Calu3 (cell line): ENCODE measurements around the gene NRP2. TPM values are rescaled to one million over a fixed set of nuclear protein-coding genes. Genes with fewer than 3 reads are reported as not detected.

ENCODE experiments used
- BruUV-seq: library from RNA; stranded (reverse); fragments of 400-500 nt; replicated peaks from 2 replicates; lab custom pipeline; 2021; lab: Mats Ljungman, UMichigan
- CTCF ChIA-PET: fragments of 300-600 bp; sonication (Branson Sonifier 250); formaldehyde crosslinking; loops from one replicate; lab custom pipeline; 2022; ENCODE audit warnings: antibody characterized with exemption; lab: Charles Lee
- DNase-seq: peaks from one replicate; pipeline ENCODE4 v3.0.0; 2022
- H3K27ac Mint-ChIP-seq: one replicate; pipeline ENCODE4 v1.8.0; 2022; ENCODE audit warnings: mixed read lengths; ENCODE audit not compliant: unreplicated experiment
- H3K27me3 Mint-ChIP-seq: one replicate; pipeline ENCODE4 v1.8.0; 2022; ENCODE audit warnings: mixed read lengths; ENCODE audit not compliant: unreplicated experiment
- H3K36me3 Mint-ChIP-seq: one replicate; pipeline ENCODE4 v1.8.0; 2022; ENCODE audit warnings: mild to moderate bottlenecking, moderate library complexity, mixed read lengths; ENCODE audit not compliant: insufficient read depth, unreplicated experiment
- H3K4me1 Mint-ChIP-seq: one replicate; pipeline ENCODE4 v1.8.0; 2022; ENCODE audit warnings: mild to moderate bottlenecking, low read depth, mixed read lengths; ENCODE audit not compliant: unreplicated experiment
- H3K4me3 Mint-ChIP-seq: one replicate; pipeline ENCODE4 v1.8.0; 2022; ENCODE audit warnings: mild to moderate bottlenecking, low read depth, moderate library complexity, mixed read lengths; ENCODE audit not compliant: unreplicated experiment
- H3K9me3 Mint-ChIP-seq: one replicate; pipeline ENCODE4 v1.8.0; 2022; ENCODE audit warnings: low read depth, mixed read lengths; ENCODE audit not compliant: unreplicated experiment
- intact Hi-C: fragments of 100-400 bp; cut with micrococcal nuclease; formaldehyde crosslinking; loops from one replicate; pipeline ENCODE4 v1.10.0; 2022; ENCODE audit not compliant: unreplicated experiment
- total RNA-seq: library from RNA; stranded (reverse); gene quantifications from 2 replicates; pipeline ENCODE4 v1.2.3, GENCODE V29; 2022
- TF ChIP-seq, protein P1 (sequence below): fragments of 200-600 bp; IDR thresholded peaks from one replicate; pipeline ENCODE4 v1.8.0; 2022; ENCODE audit warnings: antibody characterized with exemption; ENCODE audit not compliant: unreplicated experiment

Gene NRP2
- total RNA-seq, 1 experiment from 2014 or later = 19.9 TPM

DNA sequence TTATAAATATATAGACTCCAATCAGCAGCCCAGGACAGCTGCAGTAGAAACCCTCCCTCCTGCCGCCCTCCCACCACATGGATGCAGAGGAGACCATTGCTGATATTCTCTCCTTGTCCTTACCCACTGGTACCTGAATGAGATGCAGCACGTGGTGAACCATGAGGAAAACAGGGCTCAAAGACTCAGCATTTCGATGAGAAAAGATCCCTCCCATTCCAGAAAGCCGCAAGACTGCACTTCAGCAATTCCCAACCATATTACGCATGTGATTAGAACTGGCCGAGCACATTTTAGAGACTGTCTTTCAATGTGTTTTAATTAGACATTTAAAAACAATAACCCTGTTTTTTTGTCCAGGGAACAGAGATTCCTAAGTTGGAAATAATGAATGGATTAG lies 125.5 kb downstream of the NRP2 start:
- no peaks in the 10 kb centered on the region for H3K36me3 Mint-ChIP-seq
- no peaks in the 10 kb centered on the region for H3K27me3 Mint-ChIP-seq
- TF ChIP-seq, protein P1, sequence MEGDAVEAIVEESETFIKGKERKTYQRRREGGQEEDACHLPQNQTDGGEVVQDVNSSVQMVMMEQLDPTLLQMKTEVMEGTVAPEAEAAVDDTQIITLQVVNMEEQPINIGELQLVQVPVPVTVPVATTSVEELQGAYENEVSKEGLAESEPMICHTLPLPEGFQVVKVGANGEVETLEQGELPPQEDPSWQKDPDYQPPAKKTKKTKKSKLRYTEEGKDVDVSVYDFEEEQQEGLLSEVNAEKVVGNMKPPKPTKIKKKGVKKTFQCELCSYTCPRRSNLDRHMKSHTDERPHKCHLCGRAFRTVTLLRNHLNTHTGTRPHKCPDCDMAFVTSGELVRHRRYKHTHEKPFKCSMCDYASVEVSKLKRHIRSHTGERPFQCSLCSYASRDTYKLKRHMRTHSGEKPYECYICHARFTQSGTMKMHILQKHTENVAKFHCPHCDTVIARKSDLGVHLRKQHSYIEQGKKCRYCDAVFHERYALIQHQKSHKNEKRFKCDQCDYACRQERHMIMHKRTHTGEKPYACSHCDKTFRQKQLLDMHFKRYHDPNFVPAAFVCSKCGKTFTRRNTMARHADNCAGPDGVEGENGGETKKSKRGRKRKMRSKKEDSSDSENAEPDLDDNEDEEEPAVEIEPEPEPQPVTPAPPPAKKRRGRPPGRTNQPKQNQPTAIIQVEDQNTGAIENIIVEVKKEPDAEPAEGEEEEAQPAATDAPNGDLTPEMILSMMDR = no peak
- H3K9me3 Mint-ChIP-seq = no peaks in the 10 kb centered on the region
- no peak overlapping the region for H3K27ac Mint-ChIP-seq
- CTCF ChIA-PET = interaction anchor here (0.5 kb wide), 1 partner anchor 25 kb away, joined by 3 read pairs; no protein-coding TSS in a partner anchor
- intact Hi-C loops = no loop called here
- no peak overlapping the region for H3K4me3 Mint-ChIP-seq
- no TSS peak for BruUV-seq
- no peak for DNase-seq
- peaks cover 17% of the 10 kb centered on the region for H3K4me1 Mint-ChIP-seq

DNA sequence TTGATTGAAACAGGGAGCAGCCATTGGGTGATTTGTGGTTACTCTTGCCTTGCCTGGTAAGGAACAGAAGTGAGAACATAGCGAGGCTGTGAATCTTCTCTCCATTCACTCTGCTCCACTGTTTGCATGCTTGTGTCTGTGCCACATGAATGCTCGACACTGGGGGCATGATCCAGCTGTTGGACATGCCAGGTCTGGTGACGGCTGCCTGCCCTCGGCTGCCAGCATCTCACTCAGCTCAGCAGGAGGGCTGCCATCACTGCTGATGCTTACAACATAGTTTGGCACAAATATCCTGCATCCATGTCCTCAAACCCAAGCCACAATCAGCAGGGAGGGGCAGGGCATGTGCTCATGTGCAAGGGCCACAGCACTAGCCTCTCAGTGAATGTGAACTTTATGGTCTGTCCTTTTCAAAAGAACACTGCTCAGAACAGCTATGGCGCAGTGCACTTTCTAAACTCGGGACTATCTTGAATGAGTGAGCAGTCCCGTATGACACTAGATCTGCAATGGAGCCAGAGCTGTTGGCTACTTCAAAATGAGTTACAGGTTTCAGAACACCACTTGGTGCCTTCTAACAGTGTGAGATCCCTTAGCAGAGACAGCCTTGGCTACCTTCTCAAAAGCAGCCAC lies 126.3 kb downstream of the NRP2 start:
- DNase-seq = no peak
- CTCF ChIA-PET = no interaction called here
- intact Hi-C loops = no loop called here
- TF ChIP-seq, protein P1 = no peak
- Mint-ChIP-seq H3K27ac (no peak overlapping the region), H3K9me3 (no peaks in the 10 kb centered on the region), H3K4me3 (no peak overlapping the region), H3K4me1 (peaks cover 17% of the 10 kb centered on the region), H3K36me3 (no peaks in the 10 kb centered on the region), H3K27me3 (no peaks in the 10 kb centered on the region)
- no TSS peak for BruUV-seq

DNA sequence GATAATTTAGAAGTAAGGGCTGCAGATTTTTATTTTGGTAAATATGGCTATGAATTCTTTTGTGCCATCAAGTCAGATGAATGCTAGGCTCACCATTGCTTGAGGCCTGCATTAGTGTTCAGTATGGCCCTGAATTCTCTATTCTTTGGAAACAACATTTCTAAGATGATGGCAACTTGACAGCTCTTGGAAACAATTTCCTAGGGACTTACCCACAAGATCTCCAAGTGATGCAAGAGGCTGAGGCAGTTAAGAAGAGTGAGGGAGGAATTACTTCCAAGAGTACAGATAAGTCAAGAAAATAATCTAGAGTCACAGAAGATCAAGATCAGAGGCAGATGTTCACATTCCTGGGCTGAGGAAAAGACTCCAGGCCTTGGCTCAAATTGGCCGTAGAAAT lies 129.1 kb downstream of the NRP2 start:
- Mint-ChIP-seq H3K36me3 (no peaks in the 10 kb centered on the region), H3K4me3 (no peak overlapping the region), H3K27ac (no peak overlapping the region), H3K27me3 (no peaks in the 10 kb centered on the region), H3K4me1 (peaks cover 7% of the 10 kb centered on the region), H3K9me3 (no peaks in the 10 kb centered on the region)
- TF ChIP-seq, protein P1 = no peak
- no peak for DNase-seq
- CTCF ChIA-PET = no interaction called here
- intact Hi-C loops = loop anchor here (5.0 kb wide), 1 partner anchor 129 kb away; the partner anchor contains the start of gene NRP2
- no TSS peak for BruUV-seq

DNA sequence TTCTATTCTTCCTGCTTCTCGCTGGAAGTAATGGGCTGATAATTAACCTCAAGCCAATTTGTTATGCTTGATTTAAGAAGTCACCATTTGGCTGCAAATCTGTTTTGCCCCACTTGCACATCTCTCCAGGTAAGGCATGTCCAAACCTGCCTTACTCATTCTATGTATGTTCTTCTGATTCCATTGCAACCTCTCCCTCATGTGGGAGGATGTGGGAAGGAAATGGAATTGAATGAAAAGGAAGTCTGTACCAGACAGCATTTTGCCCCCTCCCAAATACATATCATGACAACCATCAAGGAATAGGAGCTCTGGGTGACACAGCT lies 131.7 kb downstream of the NRP2 start:
- H3K27ac Mint-ChIP-seq = no peak overlapping the region
- no peak for DNase-seq
- H3K4me3 Mint-ChIP-seq = no peak overlapping the region
- H3K27me3 Mint-ChIP-seq = no peaks in the 10 kb centered on the region
- H3K9me3 Mint-ChIP-seq = no peaks in the 10 kb centered on the region
- CTCF ChIA-PET = no interaction called here
- no peaks in the 10 kb centered on the region for H3K4me1 Mint-ChIP-seq
- no peaks in the 10 kb centered on the region for H3K36me3 Mint-ChIP-seq
- TF ChIP-seq, protein P1 = no peak
- no TSS peak for BruUV-seq
- intact Hi-C loops = loop anchor here (5.0 kb wide), 1 partner anchor 132 kb away; the partner anchor contains the start of gene NRP2
